IMR-90 (cell line): Measurements from ENCODE around the gene BICD2.

Source experiments
- BHLHE40 ChIP-seq: fragments of 150-350 bp; IDR thresholded peaks from 2 replicates; pipeline ENCODE4 v1.6.1; 2016; ENCODE audit warnings: mild to moderate bottlenecking, low read depth, low read length
- CEBPB ChIP-seq: IDR thresholded peaks from 2 replicates; pipeline ENCODE4 v1.6.1; 2012; ENCODE audit warnings: low read depth, low read length, improper control_type of control experiment
- CTCF ChIP-seq: conservative IDR thresholded peaks from 2 replicates; pipeline ENCODE4 v1.5.1; 2012; ENCODE audit warnings: mild to moderate bottlenecking, low read depth, low read length, improper control_type of control experiment
- MAZ ChIP-seq: IDR thresholded peaks from 2 replicates; pipeline ENCODE4 v1.6.1; 2012; ENCODE audit warnings: low read depth, mild to moderate bottlenecking, low read length, improper control_type of control experiment, moderate library complexity, borderline replicate concordance
- MXI1 ChIP-seq: IDR thresholded peaks from 2 replicates; pipeline ENCODE4 v1.6.1; 2012; ENCODE audit warnings: low read depth, mild to moderate bottlenecking, low read length, moderate library complexity, borderline replicate concordance
- NFE2L2 ChIP-seq: fragments of 150-350 bp; IDR thresholded peaks from 2 replicates; pipeline ENCODE4 v1.6.1; 2016; ENCODE audit warnings: low read depth, mild to moderate bottlenecking, low read length
- POLR2A ChIP-seq: IDR thresholded peaks from 2 replicates; pipeline ENCODE4 v1.6.1; 2012; ENCODE audit warnings: mild to moderate bottlenecking, low read depth, low read length
- RCOR1 ChIP-seq: IDR thresholded peaks from 2 replicates; pipeline ENCODE4 v1.6.1; 2012; ENCODE audit warnings: mild to moderate bottlenecking, low read length, improper control_type of control experiment; ENCODE audit not compliant: insufficient replicate concordance
- RFX5 ChIP-seq: IDR thresholded peaks from 2 replicates; pipeline ENCODE4 v1.8.0; 2012; ENCODE audit warnings: low read depth, mild to moderate bottlenecking, low read length, moderate library complexity
- SMC3 ChIP-seq: fragments of 150-350 bp; IDR thresholded peaks from 2 replicates; pipeline ENCODE4 v1.6.1; 2016; ENCODE audit warnings: low read depth, mild to moderate bottlenecking, antibody characterized with exemption, low read length, moderate library complexity
- TF ChIP-seq, protein P1 (sequence below): fragments of 150-350 bp; IDR thresholded peaks from 2 replicates; pipeline ENCODE4 v1.6.1; 2017; ENCODE audit warnings: mild to moderate bottlenecking, antibody characterized with exemption, low read length, low read depth
- TF ChIP-seq, protein P2 (sequence below): fragments of 150-350 bp; IDR thresholded peaks from 2 replicates; pipeline ENCODE4 v1.6.1; 2016; ENCODE audit warnings: low read depth, mild to moderate bottlenecking, low read length, moderate library complexity, borderline replicate concordance

GRCh38 chr9:92728831-92729734 is 35.5 kb downstream of the BICD2 start:
- TF ChIP-seq RCOR1 = no peak
- TF ChIP-seq BHLHE40 = no peak
- TF ChIP-seq CTCF = peak; percentile 54
- no peak for TF ChIP-seq MXI1
- TF ChIP-seq, protein P1, sequence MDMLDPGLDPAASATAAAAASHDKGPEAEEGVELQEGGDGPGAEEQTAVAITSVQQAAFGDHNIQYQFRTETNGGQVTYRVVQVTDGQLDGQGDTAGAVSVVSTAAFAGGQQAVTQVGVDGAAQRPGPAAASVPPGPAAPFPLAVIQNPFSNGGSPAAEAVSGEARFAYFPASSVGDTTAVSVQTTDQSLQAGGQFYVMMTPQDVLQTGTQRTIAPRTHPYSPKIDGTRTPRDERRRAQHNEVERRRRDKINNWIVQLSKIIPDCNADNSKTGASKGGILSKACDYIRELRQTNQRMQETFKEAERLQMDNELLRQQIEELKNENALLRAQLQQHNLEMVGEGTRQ = no peak
- TF ChIP-seq, protein P2, sequence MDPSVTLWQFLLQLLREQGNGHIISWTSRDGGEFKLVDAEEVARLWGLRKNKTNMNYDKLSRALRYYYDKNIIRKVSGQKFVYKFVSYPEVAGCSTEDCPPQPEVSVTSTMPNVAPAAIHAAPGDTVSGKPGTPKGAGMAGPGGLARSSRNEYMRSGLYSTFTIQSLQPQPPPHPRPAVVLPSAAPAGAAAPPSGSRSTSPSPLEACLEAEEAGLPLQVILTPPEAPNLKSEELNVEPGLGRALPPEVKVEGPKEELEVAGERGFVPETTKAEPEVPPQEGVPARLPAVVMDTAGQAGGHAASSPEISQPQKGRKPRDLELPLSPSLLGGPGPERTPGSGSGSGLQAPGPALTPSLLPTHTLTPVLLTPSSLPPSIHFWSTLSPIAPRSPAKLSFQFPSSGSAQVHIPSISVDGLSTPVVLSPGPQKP = no peak
- TF ChIP-seq POLR2A = no peak
- TF ChIP-seq NFE2L2 = no peak
- no peak for TF ChIP-seq RFX5
- peak; percentile 90 for TF ChIP-seq CEBPB
- peak; percentile 59 for TF ChIP-seq MAZ
- peak; percentile 66 for TF ChIP-seq SMC3
